Thoracic aorta (tissue), 2 donors: ENCODE data around the gene ATG7. TPM values are rescaled to one million over a fixed set of nuclear protein-coding genes. Genes with fewer than 3 reads are reported as not detected.

Experiments used
- ATAC-seq: fragments of 150-250 bp; one replicate; pipeline ENCODE4 v1.8.0; 2017; ENCODE audit warnings: low read depth; ENCODE audit not compliant: insufficient number of reproducible peaks, low FRiP score
- DNase-seq: peaks from one replicate; pipeline ENCODE4 v3.0.0-alpha.2; 2020; ENCODE audit warnings: low spot score
- H3K27ac ChIP-seq, 2 donors: fragments of 200-600 bp; sonication (generic); 1 replicate in 1 of 2; 2 replicates in 1 of 2; pipeline ENCODE4 v1.5.1; 2016; ENCODE audit warnings: mild to moderate bottlenecking in 2 of 2, moderate library complexity in 2 of 2
- H3K27me3 ChIP-seq: fragments of 200-600 bp; sonication (generic); replicated peaks from 2 replicates; pipeline ENCODE4 v1.6.0; 2016; ENCODE audit warnings: mild to moderate bottlenecking; ENCODE audit not compliant: insufficient read depth
- H3K36me3 ChIP-seq: fragments of 200-600 bp; sonication (generic); one replicate; pipeline ENCODE4 v1.5.1; 2016
- H3K4me1 ChIP-seq, 2 donors: fragments of 200-600 bp; sonication (generic); 1 replicate in 1 of 2; 2 replicates in 1 of 2; pipeline versions ENCODE4 v1.5.1 to v1.6.0; 2016; ENCODE audit warnings: low read depth in 2 of 2, mild to moderate bottlenecking in 1 of 2; ENCODE audit not compliant: control insufficient read depth in 1 of 2
- H3K4me3 ChIP-seq: fragments of 200-600 bp; sonication (generic); 2 replicates; pipeline ENCODE4 v1.5.1; 2016; ENCODE audit warnings: mild to moderate bottlenecking
- H3K9me3 ChIP-seq: fragments of 200-600 bp; sonication (generic); 2 replicates; pipeline ENCODE4 v1.5.1; 2016
- CTCF ChIP-seq: fragments of 200-600 bp; sonication (generic); IDR thresholded peaks from one replicate; pipeline ENCODE4 v1.5.1; 2019; ENCODE audit warnings: antibody characterized with exemption
- total RNA-seq, 2 donors: library from RNA; depleted of rRNA; stranded (reverse); fragments of >200 nt; gene quantifications; one replicate each; pipeline versions ENCODE4 v1.1.0 to v1.2.3, GENCODE V29; 2016

Gene ATG7
- total RNA-seq, 2 donors from 2014 or later, result 56.6 to 88.3 TPM

- Histone ChIP-seq H3K27ac (peak overlapping the region in 1 of 2 donors; percentile 1), H3K27me3 (no peaks in the 10 kb centered on the region), H3K4me1 (peaks cover 10 to 43% of the 10 kb centered on the region in 2 donors), H3K36me3 (no peaks in the 10 kb centered on the region), H3K9me3 (no peaks in the 10 kb centered on the region), H3K4me3 (no peak overlapping the region)
- TF ChIP-seq CTCF, result no peak
- no peak for DNase-seq
- no peak for ATAC-seq
Observed at GRCh38 chr3:11575677-11576076, 303.5 kb downstream of the ATG7 start.

GRCh38 chr3:11576453-11576852 is 304.3 kb downstream of the ATG7 start:
- H3K27ac ChIP-seq, result peak overlapping the region; percentile 39 to 44
- no peaks in the 10 kb centered on the region for H3K9me3 ChIP-seq
- no peak for TF ChIP-seq CTCF
- no peaks in the 10 kb centered on the region for H3K36me3 ChIP-seq
- no peaks in the 10 kb centered on the region for H3K27me3 ChIP-seq
- H3K4me1 ChIP-seq, result peaks cover 15 to 45% of the 10 kb centered on the region in 2 donors
- H3K4me3 ChIP-seq, result no peak overlapping the region
- DNase-seq, result no peak
- no peak for ATAC-seq

- Histone ChIP-seq H3K27me3 (no peaks in the 10 kb centered on the region), H3K4me1 (peaks cover 30 to 56% of the 10 kb centered on the region in 2 donors), H3K4me3 (no peak overlapping the region), H3K27ac (no peak overlapping the region), H3K36me3 (no peaks in the 10 kb centered on the region), H3K9me3 (no peaks in the 10 kb centered on the region)
- no peak for ATAC-seq
- no peak for TF ChIP-seq CTCF
- DNase-seq, result no peak
Observed at GRCh38 chr3:11578169-11578568, 306.0 kb downstream of the ATG7 start.

DNA sequence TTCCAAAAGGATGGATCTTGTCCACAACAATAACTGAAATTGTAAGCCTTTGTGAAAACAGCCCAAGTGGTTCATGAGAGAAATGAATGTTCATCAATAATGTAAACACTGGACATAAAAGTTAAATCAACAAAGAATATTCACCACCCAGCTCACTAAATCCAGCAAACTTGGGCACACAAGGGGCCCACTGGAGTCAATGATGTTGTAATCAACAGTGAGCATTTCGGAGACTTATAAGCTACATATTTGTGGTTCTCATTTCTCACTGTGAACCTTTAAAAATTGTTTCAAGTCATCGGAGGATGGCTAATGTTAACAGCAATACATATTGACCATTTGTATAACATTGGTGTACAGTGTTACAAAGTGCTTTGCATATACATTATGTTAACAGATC is 308.4 kb downstream of the ATG7 start:
- Histone ChIP-seq H3K4me1 (peaks cover 37 to 55% of the 10 kb centered on the region in 2 donors), H3K36me3 (no peaks in the 10 kb centered on the region), H3K4me3 (no peak overlapping the region), H3K27ac (peak overlapping the region in 1 of 2 donors; percentile 57), H3K27me3 (no peaks in the 10 kb centered on the region), H3K9me3 (no peaks in the 10 kb centered on the region)
- ATAC-seq (no peak), DNase-seq (no peak)
- TF ChIP-seq CTCF, result no peak

DNA sequence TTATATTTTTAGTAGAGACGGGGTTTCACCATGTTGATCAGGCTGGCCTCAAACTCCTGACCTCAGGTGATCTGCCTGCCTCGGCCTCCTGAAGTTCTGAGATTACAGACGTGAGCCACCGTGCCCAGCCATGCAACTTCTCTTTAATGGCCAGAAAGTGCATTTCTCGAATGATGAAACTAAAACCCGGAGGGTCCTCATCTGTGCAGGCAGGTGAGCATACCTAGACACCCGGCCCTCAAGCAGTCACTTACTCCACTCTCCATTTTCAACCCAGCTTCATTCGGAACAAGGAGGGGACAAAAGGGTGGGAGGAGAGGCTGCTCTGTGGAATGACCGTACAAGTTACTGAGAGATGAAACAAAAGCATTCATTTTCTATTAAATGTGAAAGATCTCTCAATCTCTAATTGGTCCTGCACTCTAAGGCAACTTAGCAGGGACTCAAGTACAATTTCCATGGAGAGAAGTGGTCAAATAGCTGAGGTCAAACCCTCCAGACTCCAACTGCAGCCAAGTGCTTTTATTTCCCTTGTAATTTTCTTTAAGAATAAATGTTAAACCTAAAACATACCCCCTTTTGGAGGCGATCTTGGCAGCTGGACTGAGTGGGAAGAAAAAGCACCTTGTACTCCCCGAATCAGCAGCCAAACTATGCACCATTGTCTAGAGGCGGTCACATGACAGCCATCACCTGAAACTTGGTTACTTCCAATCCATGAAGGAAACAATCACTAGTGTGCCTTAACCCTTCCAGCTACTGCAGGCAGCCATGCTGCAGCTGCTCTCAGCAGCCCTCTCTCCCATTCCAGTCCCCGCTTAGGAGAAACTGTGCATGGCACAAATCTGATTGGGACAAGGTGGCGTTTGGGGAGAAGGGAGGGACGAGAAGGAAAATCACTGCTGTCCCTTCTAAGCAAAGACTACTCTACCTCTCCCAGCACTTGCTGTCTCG is 309.3 kb downstream of the ATG7 start:
- Histone ChIP-seq H3K36me3 (no peaks in the 10 kb centered on the region), H3K27me3 (no peaks in the 10 kb centered on the region), H3K4me3 (peak overlapping the region; percentile 47), H3K9me3 (no peaks in the 10 kb centered on the region), H3K4me1 (peaks cover 38 to 55% of the 10 kb centered on the region in 2 donors), H3K27ac (peak overlapping the region; percentile 43 to 57)
- TF ChIP-seq CTCF, result no peak
- DNase-seq (no peak), ATAC-seq (peak; percentile 10)
